ENCODE measurements around the gene BCAR3.
A peak's percentile ranks its signal among the peaks of the same experiment; 100 is the strongest.

The BCAR3 gene

GRCh38 chr1:93638981-93639380 lies 42.7 kb downstream of the BCAR3 start:
- DNase-seq (ENCODE audit: low read depth, low spot score): peak; percentile 77

- peak; percentile 74 for DNase-seq (ENCODE audit: low read depth, low spot score)
These were observed 43.3 kb downstream of the BCAR3 start for GRCh38 chr1:93638307-93638847.

DNA sequence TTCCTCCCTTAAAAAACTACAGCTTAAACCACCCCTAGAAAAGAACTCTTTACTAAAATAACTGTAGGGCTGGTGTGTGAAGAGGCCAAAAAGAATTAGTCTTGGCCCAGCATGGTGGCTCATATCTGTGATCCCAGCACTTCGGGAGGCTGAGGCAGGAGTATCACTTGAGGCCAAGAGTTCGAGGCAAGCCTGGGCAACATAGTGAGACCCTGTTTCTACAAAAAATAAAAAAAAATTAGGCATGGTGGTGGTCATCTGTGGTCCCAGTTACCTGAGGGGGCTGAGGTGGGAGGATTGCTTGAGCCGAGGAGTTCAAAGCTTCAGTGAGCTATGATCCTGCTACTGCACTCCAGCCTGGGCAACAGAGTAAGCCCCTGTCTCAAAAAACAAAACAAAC lies 44.9 kb downstream of the BCAR3 start:
- DNase-seq (ENCODE audit: low read depth, low spot score): no peak

- DNase-seq (ENCODE audit: low read depth, low spot score): peak; percentile 89
These were observed 45.8 kb downstream of the BCAR3 start for GRCh38 chr1:93635614-93636543.

- no peak for DNase-seq (ENCODE audit: low read depth, low spot score)
These were observed 48.3 kb downstream of the BCAR3 start for GRCh38 chr1:93633313-93633712.

DNA sequence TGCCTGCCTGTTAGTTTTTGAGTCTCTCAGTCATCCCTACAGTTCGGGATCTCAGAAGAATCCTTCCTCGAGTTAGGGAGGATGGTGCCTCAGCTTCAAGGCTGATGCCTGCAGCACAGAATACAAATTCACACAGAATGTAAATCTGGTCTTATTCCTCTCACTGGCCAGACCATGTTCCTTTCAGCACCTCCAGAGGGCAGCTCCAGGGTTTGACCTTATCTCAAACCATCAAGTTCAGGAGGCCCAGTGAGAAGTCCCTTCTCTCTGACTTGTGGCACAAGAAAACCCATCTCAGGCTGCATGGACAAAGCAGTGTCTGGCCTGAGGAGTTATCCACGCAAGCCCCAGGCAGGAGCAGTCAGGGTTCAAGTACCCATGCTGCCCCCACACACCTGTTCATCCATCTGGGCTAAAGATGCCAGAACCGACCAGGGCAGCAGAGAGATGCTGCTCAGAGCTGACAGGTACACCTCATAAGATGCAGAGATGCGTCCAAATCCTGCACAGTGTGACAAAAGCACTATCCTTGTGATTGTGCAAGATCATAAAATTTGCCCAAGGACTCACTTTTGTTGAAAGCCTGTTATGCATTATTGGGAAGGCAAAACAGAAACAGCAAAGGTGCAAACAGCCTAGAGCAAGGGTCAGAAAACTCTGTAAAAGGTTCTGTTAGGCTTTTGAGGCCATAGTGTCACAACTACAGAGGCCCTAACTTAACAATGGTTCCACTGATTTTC lies 49.8 kb downstream of the BCAR3 start:
- no peak for DNase-seq (ENCODE audit: low read depth, low spot score)

- no peak for DNase-seq (ENCODE audit: low read depth, low spot score)
These were observed 51.5 kb downstream of the BCAR3 start for GRCh38 chr1:93630168-93630567.

- DNase-seq (ENCODE audit: low read depth, low spot score): peak; percentile 80
These were observed 52.3 kb downstream of the BCAR3 start for GRCh38 chr1:93629101-93630059.

GRCh38 chr1:93628681-93629080 lies 53.0 kb downstream of the BCAR3 start:
- DNase-seq (ENCODE audit: low read depth, low spot score): no peak

DNA sequence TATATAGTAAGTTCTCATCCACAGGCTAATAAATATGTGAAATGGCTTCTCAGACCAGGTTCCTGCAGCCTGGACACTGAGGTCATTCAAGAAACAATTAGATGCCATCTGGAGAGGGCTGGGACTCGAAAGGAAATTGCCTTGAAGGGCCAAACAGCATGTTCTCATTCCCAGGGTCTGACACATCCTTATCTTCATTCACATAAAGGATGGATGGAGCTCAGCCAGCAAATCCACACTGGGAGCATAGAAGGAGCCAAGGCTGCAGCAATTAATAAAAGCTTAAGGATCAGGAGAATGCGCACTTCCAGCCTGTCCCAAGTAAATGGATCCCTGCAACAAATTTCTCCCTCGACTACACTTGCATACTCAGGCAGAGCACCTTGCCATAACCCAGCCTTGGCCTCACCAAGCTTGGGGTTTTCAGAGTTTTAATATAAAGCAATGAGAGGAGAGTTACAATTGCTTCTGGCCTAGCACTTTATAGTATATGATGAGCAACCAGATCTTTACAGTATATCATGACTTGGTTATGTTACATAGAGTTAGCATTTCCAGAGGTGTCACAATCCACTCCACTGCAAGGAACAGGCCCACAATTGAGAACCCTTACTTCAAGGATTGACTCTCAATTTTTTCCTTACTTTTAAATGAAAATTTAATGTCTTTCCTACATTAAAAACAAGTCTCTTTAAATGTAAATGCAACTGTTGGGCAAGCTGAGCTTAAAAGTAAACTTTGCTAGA lies 55.9 kb downstream of the BCAR3 start:
- DNase-seq (ENCODE audit: low read depth, low spot score): peak; percentile 94

GRCh38 chr1:93623875-93624274 lies 57.8 kb downstream of the BCAR3 start:
- DNase-seq (ENCODE audit: low read depth, low spot score): peak; percentile 85

- no peak for DNase-seq (ENCODE audit: low read depth, low spot score)
These were observed 58.2 kb downstream of the BCAR3 start for GRCh38 chr1:93623436-93623835.

- DNase-seq (ENCODE audit: low read depth, low spot score): no peak
These were observed 60.4 kb downstream of the BCAR3 start for GRCh38 chr1:93621246-93621645.

DNA sequence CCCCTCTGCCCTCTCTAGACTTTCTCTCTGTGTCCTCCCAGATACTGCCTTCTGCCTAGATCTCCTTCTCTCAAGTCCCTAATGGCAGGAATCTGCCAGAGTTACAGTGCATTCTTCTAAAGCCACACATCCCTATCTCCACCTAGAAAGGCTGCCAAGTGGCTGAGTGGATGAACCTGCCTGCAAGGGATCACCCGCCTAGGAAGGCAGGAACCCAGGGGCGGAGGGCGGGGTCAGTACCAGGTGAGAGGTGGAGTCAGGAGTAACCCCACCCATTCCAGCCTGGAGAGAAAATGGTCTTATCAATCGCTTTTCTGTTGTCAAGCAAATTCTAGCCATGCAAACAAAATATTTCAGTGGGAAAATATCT lies 60.8 kb downstream of the BCAR3 start:
- peak; percentile 32 for DNase-seq (ENCODE audit: low read depth, low spot score)

GRCh38 chr1:93620172-93620840 lies 61.3 kb downstream of the BCAR3 start:
- no peak for DNase-seq (ENCODE audit: low read depth, low spot score)

DNA sequence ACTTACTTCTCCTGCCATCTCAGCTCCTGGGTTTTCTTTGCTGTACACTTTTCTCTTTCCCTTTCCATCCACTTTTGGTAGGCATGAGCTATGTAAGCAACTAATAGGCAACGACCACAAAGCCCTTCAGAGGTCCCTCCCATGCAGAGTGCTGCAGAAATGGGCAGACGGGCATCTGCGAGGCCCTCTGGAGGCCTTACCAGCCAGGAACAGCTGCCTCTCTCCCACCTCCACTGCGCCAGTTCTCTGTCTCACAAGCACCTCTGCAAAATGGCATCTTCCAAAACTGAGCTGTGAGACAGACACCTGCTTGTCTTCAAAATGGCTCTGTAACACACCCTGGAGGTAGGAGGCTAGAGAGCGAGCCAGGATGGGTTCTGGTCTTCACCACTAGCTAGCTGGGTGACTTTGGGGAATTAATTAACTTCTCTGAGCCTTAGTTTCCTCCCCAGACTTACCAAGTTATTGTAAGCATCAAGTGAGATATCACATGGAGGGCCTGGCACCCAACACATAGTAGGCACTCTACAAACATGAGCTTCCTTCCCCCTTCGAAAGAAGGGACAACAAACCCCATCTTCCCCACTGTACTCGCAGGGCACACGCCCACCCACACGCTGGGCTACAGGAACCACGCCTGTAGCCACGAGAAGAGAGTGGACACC lies 62.0 kb downstream of the BCAR3 start:
- DNase-seq (ENCODE audit: low read depth, low spot score): no peak

DNA sequence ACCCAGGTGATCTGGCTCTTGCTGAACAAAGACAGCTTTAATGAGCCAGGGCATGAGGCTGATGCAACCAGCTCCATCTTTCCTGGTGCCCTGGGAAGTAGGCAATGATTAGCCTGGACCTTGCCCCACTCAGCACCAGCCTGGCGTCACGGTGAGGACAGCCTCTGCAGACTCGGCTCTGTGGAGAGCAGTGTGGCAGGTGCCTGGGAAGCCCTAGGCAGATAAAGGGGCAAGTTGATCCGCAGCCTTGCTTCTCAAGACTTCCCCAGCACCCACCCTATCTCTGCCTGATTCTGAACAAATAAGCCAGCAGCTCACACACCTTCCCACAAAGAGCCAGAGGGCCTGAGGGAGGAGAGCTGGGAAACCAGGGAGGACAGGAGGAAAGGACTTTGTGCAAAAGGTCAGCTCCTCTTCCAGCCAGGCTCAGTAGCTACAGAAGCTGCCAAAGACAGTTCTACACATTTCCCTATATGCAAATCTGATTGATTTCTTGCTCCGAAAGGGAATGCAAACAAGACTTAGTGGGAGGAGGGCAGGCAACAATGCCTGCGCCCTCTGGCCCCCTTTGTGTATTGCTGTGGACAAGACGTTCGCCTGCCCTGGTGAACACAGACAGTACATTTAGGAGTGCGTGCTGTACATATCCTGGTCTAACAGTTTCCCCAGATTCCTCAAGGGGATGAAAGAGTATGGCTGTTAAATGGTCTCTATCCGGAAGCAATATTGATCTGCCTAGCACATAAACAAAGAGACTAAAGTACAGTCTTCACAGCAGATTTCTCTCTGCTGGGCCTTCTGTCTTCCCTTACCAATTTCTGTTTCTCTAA lies 63.8 kb downstream of the BCAR3 start:
- DNase-seq (ENCODE audit: low read depth, low spot score): no peak

DNA sequence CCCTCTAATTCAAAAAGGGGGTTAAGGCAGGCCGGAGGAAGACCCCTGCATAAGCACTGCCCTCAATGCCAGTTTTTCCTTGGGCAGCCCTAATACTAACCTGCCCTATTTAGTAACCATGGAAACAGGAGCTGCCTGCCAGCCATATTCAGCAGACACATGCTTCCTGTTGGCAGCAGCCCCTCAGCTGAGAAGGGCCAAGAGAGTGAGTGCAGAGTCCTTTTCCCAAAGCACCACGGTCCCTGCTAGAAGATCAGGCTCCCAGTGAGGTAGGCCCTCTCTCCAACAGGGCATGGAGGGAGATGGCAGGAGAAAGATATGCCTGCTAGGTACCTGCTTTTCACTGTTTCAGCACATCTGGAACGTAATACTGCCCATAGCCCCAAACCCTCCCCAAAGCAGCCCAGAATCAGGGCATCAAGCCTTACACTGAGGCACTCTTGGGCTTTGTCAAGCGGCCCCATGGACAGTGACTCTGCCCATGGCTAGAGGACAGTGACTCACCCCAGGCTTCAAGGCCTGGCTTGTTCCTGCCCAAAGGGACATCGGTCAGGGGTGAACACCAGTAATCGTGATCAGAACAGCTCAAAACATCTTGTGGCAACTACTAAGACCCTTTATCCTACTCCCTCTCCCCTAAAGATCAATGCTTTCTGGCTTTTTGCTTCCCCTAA lies 64.5 kb downstream of the BCAR3 start:
- peak; percentile 69 for DNase-seq (ENCODE audit: low read depth, low spot score)
